Stimulated activated CD4-positive, alpha-beta T cell treated with anti-CD3 and anti-CD28 coated beads, Interleukin-4, amount 100 ng/mL, for 4 hours (primary cell): ENCODE data around the gene EDRF1.
"Not testable (repeated sequence)": the region's sequence is repeated elsewhere in the genome, so short reads cannot be mapped to it uniquely, and the experiment has no call there.

ENCODE experiments used
- DNase-seq, 2 experiments: peaks; one replicate each; pipeline ENCODE4 v3.0.0-alpha.2; 2020

EDRF1 gene

DNA sequence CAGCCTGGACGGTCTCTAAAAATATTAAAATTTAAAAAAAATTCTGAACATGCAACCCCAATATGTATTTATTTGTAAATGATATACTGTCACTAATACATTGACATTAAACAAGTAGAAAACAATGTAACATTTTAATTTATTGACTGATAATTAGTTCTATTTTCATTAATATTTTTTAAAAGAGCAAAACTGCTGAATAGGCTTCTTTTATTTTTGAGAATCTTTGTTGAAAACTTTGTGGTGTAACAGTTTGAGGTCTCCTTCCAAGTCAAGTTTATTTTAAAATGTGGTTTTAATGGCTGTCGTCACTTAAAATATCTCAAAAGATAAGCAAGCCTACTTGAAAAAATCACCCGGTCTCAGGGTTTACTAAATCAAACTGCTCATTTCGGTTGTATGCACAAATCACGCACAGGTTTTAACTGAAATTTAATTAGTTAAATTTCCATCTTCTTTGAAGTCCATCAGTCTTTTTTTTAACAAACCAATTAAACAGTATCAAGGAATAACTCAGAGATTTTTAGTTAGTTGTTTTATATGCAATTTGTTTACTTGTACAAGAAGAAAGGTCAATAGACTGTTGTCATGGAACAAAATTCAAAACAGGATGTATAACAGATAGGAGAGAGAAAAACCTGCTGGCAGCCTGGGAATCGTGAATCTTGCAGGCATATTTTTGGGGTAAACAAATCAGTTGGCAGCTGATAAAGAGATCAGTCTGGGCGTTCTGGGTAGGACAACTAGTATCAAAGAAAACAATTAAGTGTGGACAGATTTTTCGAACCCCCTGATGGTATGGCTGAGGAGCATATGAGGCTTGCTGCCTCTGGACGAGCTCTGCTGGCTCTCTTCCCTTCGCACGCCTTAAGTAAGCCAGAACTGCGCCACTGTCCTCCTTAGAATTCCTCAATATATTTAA, 9.7 kb upstream of the EDRF1 start:
- no peak for DNase-seq

GRCh38 chr10:125711110-125711750, 8.3 kb upstream of the EDRF1 start:
- no peak for DNase-seq

DNA sequence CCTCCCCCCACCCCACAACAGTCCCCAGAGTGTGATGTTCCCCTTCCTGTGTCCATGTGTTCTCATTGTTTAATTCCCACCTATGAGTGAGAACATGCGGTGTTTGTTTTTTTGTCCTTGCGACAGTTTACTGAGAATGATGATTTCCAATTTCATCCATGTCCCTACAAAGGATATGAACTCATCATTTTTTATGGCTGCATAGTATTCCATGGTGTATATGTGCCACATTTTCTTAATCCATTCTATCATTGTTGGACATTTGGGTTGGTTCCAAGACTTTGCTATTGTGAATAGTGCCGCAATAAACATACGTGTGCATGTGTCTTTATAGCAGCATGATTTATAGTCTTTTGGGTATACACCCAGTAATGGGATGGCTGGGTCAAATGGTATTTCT, 4.8 kb upstream of the EDRF1 start:
- DNase-seq, result not testable (repeated sequence)

DNA sequence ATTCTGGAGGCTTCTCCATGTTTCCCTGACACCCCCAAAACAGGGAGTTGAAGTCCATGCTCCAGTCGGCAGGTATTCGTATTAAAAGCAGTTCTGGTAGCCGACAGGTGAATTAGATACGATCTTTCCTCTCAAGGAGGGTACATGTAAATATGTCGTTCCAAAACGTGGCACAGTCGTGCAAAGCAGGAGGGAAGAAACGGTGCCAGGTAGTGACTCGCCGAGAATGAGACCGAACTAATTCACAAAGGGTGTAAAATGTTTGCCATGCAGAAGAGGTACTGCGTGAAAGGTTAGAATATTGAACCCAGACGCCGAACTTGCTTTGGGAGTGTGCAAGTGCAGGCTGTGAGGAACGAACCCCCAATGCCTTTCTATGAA, 483 bp downstream of the EDRF1 start:
- no peak for DNase-seq

GRCh38 chr10:125721035-125721434, 1.5 kb downstream of the EDRF1 start:
- DNase-seq, result no peak

GRCh38 chr10:125722811-125723210, 3.3 kb downstream of the EDRF1 start:
- no peak for DNase-seq

GRCh38 chr10:125726914-125727313, 7.4 kb downstream of the EDRF1 start:
- no peak for DNase-seq

DNA sequence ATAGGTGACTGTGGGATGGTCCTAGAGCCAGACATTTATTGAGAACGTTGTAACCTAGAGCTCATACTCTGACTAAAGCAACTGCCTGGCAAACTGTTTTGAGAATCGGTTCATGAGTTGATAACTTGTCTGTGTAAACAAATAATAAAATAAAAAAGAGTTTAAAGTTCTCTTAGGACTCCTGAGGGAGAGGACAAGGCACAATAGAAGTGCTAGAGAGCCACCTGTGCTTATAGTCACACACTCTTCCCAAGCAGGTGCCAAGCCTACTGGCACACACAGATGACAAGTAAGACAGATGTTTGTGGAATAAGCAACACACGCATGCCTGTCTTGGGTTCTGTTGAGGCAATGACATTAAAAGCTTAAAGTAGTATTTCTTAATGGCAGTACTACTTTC, 7.9 kb downstream of the EDRF1 start:
- DNase-seq, result no peak

- DNase-seq, result no peak
Measured at GRCh38 chr10:125734148-125734547, 14.6 kb downstream of the EDRF1 start.

DNA sequence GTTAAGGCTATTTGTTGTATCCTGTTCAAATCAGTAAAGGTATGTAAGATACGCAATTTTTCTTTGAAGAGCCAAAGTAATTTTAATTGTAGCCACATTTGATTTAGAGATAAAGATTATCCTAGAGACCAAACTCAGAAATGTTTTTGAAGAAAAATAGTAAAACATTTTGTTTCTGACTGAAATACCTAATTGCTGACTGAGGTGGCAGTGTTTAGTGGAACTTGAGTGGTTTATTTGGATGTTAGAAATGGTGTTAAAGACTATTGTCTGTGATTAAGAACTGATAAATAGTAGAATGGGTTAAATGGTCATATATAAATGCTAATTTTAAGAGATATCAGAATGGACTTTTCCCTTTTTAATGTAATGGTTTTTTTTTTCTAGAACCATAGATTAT, 15.3 kb downstream of the EDRF1 start:
- no peak for DNase-seq

DNA sequence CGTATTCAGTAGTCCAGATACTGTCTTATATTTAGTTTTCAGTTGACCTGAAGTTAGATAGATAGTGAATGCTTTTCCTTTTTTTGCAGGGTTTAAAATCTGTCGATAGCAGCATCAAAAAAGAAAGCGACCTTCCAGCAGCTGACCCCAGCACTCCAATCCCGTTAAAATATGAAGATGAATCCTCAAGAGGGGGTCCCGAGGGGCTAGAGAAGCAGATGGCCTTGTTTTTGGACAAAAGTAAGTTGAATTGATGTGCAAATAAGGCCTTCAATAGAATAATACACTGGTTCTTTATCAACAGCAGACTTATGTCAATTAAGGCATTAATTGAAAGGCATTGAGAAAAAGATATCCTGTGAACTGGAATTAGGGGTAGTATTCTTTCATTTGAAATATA, 18.7 kb downstream of the EDRF1 start:
- DNase-seq, result no peak

GRCh38 chr10:125739994-125740679, 20.6 kb downstream of the EDRF1 start:
- no peak for DNase-seq

- no peak for DNase-seq
Measured at GRCh38 chr10:125742465-125742864, 23.0 kb downstream of the EDRF1 start.

GRCh38 chr10:125744909-125745308, 25.4 kb downstream of the EDRF1 start:
- DNase-seq, result no peak

DNA sequence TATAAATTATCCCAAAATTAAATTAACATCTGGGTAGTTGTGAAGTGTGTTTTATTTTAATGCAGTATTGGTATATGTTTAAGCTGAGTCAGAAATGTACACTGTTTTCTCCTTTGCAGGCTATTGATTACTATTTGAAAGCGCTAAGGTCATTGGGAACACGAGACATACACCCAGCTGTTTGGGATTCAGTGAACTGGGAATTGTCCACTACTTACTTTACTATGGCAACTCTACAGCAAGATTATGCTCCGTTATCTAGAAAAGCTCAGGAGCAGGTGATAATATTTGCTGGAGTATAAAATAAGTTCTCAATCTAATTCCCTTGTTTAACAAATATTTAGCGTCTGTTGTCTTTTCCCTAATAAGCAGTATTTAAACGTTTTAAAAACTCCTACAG, 27.9 kb downstream of the EDRF1 start:
- no peak for DNase-seq

- DNase-seq, result no peak
Measured at GRCh38 chr10:125756196-125756595, 36.7 kb downstream of the EDRF1 start.

- no peak for DNase-seq
Measured at GRCh38 chr10:125756853-125757487, 37.5 kb downstream of the EDRF1 start.

DNA sequence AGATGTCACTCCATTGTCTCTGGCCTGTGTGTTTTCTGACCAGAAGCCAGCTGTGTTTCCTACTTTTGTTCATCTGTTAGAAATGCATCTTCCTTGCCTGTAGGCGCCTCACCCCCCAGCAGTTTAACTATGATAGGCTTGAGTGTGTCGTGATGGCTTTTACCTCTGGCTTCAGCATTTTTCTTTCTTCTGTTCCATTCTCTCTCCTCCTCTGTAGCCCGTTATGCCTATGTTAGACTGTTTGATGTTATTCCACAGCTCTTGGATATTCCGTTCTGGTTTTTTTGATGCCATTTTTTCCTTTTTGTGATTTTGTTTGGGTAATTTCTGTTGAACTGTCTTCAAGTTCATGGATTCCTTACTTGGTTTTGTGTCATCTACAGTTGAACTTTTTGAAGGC, 38.2 kb downstream of the EDRF1 start:
- DNase-seq, result no peak

DNA sequence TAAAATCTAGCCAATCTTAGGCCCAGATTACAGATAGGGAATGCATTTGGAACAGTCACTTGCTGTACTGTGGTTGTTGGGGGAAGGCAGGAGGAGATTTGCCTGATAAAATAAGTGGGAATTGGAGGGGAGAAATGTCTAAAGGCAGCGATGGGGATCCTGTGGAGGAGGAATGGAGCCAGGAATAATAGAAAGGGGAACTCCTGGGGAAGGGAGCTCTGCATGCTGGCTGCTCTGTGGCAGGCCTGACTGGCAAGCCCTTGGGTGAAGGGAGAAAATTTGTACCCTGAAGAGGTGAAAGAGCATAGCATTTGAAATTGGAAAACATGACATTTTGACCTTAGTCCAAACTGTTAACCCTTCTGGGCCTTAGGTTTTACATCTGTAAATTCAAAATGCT, 42.5 kb downstream of the EDRF1 start:
- no peak for DNase-seq

GRCh38 chr10:125762692-125763648, 43.5 kb downstream of the EDRF1 start:
- no peak for DNase-seq

DNA sequence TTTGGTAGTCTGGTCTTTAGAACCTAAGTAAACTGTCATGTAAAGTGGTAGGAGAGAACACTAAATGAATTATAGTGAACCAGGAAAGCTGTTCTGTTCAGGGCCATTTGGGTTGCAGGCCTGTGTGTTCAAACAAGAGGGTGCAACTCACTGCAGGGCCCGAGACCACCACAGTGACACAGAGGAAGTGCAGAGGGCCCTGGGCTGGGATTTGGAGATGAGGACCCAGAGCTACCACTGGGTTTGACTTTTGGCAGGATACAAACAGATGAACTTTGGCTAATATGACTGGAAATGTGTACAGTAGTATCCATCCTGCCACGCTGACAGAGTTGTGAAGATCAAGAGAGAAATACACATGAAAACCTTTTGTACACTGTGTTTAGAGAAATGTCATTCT, 46.3 kb downstream of the EDRF1 start:
- DNase-seq, result no peak

- DNase-seq, result no peak
Measured at GRCh38 chr10:125766511-125766910, 47.0 kb downstream of the EDRF1 start.
